ENCODE measurements around the gene ERCC1.

DNA sequence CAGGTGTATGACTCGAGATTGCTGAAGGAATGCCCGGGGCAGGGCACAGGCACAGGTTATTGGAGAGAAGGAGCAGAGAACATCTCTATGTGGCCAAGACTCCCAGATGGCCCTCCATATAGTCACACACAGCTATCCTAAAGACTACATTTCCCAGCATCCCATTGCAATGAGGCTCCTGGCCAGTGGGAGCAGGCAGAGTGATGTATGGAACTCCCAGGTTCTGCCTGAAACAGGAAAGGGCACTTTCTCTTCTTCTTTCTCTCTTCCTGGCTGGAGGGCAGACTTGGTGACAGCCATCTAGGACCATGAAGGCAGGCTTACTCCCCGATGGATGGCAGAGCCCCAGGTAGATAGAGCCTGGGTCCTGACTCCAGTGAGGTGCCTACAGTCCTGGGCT, 32.4 kb downstream of the ERCC1 start:
- TF ChIP-seq, protein P1, sequence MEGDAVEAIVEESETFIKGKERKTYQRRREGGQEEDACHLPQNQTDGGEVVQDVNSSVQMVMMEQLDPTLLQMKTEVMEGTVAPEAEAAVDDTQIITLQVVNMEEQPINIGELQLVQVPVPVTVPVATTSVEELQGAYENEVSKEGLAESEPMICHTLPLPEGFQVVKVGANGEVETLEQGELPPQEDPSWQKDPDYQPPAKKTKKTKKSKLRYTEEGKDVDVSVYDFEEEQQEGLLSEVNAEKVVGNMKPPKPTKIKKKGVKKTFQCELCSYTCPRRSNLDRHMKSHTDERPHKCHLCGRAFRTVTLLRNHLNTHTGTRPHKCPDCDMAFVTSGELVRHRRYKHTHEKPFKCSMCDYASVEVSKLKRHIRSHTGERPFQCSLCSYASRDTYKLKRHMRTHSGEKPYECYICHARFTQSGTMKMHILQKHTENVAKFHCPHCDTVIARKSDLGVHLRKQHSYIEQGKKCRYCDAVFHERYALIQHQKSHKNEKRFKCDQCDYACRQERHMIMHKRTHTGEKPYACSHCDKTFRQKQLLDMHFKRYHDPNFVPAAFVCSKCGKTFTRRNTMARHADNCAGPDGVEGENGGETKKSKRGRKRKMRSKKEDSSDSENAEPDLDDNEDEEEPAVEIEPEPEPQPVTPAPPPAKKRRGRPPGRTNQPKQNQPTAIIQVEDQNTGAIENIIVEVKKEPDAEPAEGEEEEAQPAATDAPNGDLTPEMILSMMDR (IDR thresholded peaks at IDR 0.05): no peak
- TF ChIP-seq POLR2A (IDR thresholded peaks at IDR 0.05): no peak

Data from adrenal gland (tissue), 5 donors.